Choroid plexus epithelial cell (primary cell): Measurements from ENCODE around the gene PELI3.

Experiments
- DNase-seq: peaks from one replicate; pipeline ENCODE4 v3.0.0-alpha.2; 2010; ENCODE audit warnings: low read depth
- H3K4me3 ChIP-seq: 2 replicates; pipeline ENCODE4 v1.5.1; 2011; ENCODE audit warnings: low read depth, mild to moderate bottlenecking, control low read depth, low read length, moderate library complexity
- TF ChIP-seq, protein P1 (sequence below): conservative IDR thresholded peaks from 2 replicates; pipeline ENCODE4 v1.5.1; 2011; ENCODE audit warnings: low read depth, mild to moderate bottlenecking, control low read depth, inconsistent platforms, low read length, moderate library complexity

The PELI3 gene

DNA sequence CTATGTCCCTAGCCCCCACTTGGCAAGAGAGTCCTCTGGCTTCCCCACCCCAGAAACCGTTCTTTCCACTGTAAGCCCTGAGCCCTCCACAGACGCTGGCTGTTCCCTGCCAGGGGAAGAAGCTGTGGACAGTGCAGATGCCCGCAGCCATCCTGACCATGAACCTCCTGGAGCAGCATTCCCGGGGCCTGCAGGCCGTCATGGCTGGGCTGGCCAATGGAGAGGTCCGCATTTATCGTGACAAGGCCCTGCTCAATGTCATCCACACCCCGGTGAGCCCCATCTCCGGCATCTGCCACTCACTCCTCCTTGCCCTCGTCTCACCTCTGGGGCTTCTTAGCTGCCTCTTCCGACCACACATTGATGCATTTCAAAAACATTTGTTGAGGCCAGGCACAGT, 56.9 kb downstream of the PELI3 start:
- no peak for DNase-seq

DNA sequence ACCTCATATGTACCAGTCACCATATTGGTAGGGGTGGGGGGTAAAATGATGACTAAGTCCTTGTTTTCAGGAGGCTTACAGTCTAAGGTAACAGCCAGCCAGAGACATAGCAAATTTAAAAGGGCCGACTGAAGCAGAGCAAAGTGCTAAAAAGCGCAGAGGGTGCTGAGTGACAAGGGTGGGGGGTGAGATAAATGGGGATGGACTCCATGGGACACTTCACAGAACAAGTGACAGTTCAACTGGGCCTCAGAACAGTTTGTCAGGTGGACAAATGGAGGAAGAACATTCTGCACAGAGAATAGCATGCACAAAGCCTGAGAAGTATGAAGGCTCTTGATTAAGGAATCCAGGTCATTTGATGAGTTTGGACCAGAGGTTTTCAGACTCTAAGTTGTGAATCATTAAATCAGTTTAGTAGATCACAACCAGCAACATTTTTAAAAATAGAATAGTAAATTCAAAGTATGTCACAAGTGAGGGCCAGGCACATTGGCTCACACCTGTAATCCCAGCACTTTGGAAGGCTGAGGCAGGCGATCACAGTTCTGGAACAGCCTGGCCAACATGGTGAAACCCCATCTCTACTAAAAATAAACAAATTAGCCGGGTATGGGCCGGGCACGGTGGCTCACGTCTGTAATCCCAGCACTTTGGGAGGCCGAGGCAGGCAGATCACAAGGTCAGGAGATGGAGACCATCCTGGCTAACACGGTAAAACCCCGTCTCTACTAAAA, 57.8 kb downstream of the PELI3 start:
- no peak overlapping the region for H3K4me3 ChIP-seq
- no peak for DNase-seq
- TF ChIP-seq, protein P1, sequence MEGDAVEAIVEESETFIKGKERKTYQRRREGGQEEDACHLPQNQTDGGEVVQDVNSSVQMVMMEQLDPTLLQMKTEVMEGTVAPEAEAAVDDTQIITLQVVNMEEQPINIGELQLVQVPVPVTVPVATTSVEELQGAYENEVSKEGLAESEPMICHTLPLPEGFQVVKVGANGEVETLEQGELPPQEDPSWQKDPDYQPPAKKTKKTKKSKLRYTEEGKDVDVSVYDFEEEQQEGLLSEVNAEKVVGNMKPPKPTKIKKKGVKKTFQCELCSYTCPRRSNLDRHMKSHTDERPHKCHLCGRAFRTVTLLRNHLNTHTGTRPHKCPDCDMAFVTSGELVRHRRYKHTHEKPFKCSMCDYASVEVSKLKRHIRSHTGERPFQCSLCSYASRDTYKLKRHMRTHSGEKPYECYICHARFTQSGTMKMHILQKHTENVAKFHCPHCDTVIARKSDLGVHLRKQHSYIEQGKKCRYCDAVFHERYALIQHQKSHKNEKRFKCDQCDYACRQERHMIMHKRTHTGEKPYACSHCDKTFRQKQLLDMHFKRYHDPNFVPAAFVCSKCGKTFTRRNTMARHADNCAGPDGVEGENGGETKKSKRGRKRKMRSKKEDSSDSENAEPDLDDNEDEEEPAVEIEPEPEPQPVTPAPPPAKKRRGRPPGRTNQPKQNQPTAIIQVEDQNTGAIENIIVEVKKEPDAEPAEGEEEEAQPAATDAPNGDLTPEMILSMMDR, result no peak

More for the DNA sequence above, 56.9 kb downstream of the PELI3 start:
- TF ChIP-seq, protein P1, result no peak
- H3K4me3 ChIP-seq, result no peak overlapping the region
